Heart left ventricle (tissue), 16 donors: Measurements from ENCODE around the gene VSX2. TPM values are rescaled to one million over a fixed set of nuclear protein-coding genes. Genes with fewer than 3 reads are reported as not detected.

ENCODE experiments used
- ATAC-seq, 4 donors: fragments of 200-7000 bp; cut with Tn5 transposase; one replicate each; pipeline ENCODE4 v1.9.1; 2020 to 2022; ENCODE audit warnings: moderate library complexity in 4 of 4, mild to moderate bottlenecking in 3 of 4, moderate number of reproducible peaks in 1 of 4
- DNase-seq, 5 donors: peaks; one replicate each; pipeline ENCODE4 v3.0.0-alpha.2; 2020
- H3K27ac ChIP-seq, 12 donors: fragments of 200-600 bp; sonication (generic) in 4 of 12; one replicate each; pipeline versions ENCODE4 v1.5.0 to v1.8.0; 2016 to 2022; ENCODE audit warnings: mild to moderate bottlenecking in 2 of 12
- H3K27me3 ChIP-seq, 9 donors: fragments of 200-600 bp; sonication (generic) in 2 of 9; one replicate each; pipeline versions ENCODE4 v1.5.1 to v1.8.0; 2016 to 2022; ENCODE audit warnings: mild to moderate bottlenecking in 3 of 9
- H3K36me3 ChIP-seq, 9 donors: fragments of 200-600 bp; sonication (generic) in 2 of 9; one replicate each; pipeline versions ENCODE4 v1.5.0 to v1.8.0; 2018 to 2022; ENCODE audit warnings: mild to moderate bottlenecking in 2 of 9
- H3K4me1 ChIP-seq, 12 donors: fragments of 200-600 bp; sonication (generic) in 4 of 12; one replicate each; pipeline versions ENCODE4 v1.5.0 to v1.8.0; 2016 to 2022; ENCODE audit warnings: mild to moderate bottlenecking in 3 of 12
- H3K4me3 ChIP-seq, 12 donors: fragments of 200-600 bp; sonication (generic) in 4 of 12; one replicate each; pipeline versions ENCODE4 v1.5.0 to v1.8.0; 2017 to 2022; ENCODE audit warnings: mild to moderate bottlenecking in 9 of 12, moderate library complexity in 4 of 12
- H3K9me3 ChIP-seq, 12 donors: fragments of 200-600 bp; sonication (generic) in 4 of 12; one replicate each; pipeline versions ENCODE4 v1.5.0 to v1.8.0; 2016 to 2022; ENCODE audit warnings: mild to moderate bottlenecking in 1 of 12
- POLR2A ChIP-seq, 2 donors: fragments of 450-650 bp; IDR thresholded peaks; one replicate each; pipeline ENCODE4 v1.6.1; 2017; ENCODE audit warnings: antibody characterized with exemption in 2 of 2, mild to moderate bottlenecking in 2 of 2, moderate library complexity in 2 of 2
- WGBS, 4 donors: extraction: QIAGEN DNeasy Blood & Tissue Kit in 2 of 4; methylation state at CpG; one replicate each; pipeline versions ENCODE4 v1.1.5 to v1.1.7; 2013 to 2018; 5-methylcytosine and 5-hydroxymethylcytosine counted together
- intact Hi-C, 10 donors: fragments of 100-400 bp; cut with DNase I; formaldehyde crosslinking; loops; one replicate each; pipeline versions ENCODE4 v1.11.1 to v1.14.2; 2022
- long read RNA-seq, 3 donors: library from polyadenylated mRNA; unstranded; transcript quantifications; one replicate each; pipeline ENCODE4 v2.0.0, GENCODE V29; 2020 to 2021
- polyA plus RNA-seq, 2 donors: library from polyadenylated mRNA; stranded (reverse); fragments of 200-250 nt; gene quantifications; one replicate each; pipeline ENCODE4 v1.2.3, GENCODE V29; 2013
- total RNA-seq, 9 donors: library from RNA; depleted of rRNA in 2 of 9; stranded (reverse); fragments of >200 nt in 2 of 9; fragmentation: NEBNext Ultra II Directional in 3 of 9; extraction: Animal tissue kit (Norgen Biotek cat#: 25700) in 3 of 9; gene quantifications; one replicate each; pipeline versions ENCODE4 v1.1.0 to v1.2.4, GENCODE V29; 2016 to 2023
- TF ChIP-seq, protein P1 (sequence below), 12 donors: fragments of 200-600 bp; sonication (generic) in 4 of 12; IDR thresholded peaks; one replicate each; pipeline versions ENCODE4 v1.5.0 to v1.8.0; 2018 to 2022; ENCODE audit warnings: antibody characterized with exemption in 12 of 12, mild to moderate bottlenecking in 5 of 12
- donor health status: ischemic (EF 13 %, LVEDD 7.1; RV severe dilation, severe dysfunction).
- donor health status: healthy with polysubstance abuse.
- donor health status: DM: no; HTN: yes; CAD: no.
- donor health status: DM: no; HTN: no; CAD: no.
- donor health status: ischemic (EF 25% LVEDD 6.9; RV normal size, moderate dysfunction).
- donor health status: ischemic (EF 25% LVEDD 5.7; RV mildly dilated, moderate dysfunction).
- donor health status: healthy.
- donor health status: DM: yes; HTN: yes; CAD: no.
- donor health status: ischemic (EF 35%, LVEDD 5.7; RV mildly dilated, moderate dysfunction).
- donor health status: nonischemic (EF 11% LVEDD 7.7; RV severe dilation, severe dysfunction).
- donor health status: DM: yes; HTN: yes; CAD: no.
- donor health status: PGD.
- donor health status: ischemic (EF 29% LVEDD 5.4; RV normal size, mild dysfunction).
- donor health status: nonischemic (EF 23%, LVEDD 6.1; RV moderate dilation, normal function).

VSX2 gene
- total RNA-seq (under 1 TPM in 1 of 9 donors, not detected in 8; 0.08 TPM), polyA plus RNA-seq (not detected)
- long read RNA-seq, donor 1, result 0 reads
- long read RNA-seq, donor 2, result 0 reads
- long read RNA-seq, donor 3, result 0 reads

DNA sequence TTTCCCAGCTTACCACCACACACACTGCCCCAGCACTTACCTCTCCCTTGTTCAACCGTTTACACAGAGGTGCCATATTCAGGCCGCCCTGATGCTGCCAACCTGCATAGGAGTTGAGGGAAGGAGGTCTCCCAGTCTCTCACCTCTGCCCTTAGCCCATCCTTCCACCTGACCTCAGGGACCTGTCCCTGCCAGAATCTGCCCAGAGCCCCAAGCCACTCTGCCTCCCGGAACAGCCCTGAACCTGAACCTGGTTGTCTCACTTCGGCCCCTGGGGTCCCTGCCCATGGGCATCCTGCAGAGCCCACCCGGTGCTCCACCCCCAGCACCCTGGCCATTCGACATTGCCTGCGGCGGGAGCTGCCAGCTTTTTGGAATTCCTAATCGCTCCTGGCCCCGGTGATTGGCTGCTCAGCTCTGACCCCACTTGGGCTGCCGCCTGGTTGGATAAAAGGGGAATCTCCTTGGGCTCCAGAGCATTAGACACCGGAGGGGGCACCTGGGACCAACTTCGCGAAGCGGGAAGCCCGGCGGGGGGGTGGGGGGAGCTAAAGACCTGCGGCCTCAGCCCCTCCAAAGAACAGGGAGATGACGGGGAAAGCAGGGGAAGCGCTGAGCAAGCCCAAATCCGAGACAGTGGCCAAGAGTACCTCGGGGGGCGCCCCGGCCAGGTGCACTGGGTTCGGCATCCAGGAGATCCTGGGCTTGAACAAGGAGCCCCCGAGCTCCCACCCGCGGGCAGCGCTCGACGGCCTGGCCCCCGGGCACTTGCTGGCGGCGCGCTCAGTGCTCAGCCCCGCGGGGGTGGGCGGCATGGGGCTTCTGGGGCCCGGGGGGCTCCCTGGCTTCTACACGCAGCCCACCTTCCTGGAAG lies at the start of gene VSX2:
TSS of gene VSX2 (plus strand) at position 476 of the 874 bp plus-strand sequence. CDS start at position 589, 113 bp downstream.
- no peak for ATAC-seq

DNA sequence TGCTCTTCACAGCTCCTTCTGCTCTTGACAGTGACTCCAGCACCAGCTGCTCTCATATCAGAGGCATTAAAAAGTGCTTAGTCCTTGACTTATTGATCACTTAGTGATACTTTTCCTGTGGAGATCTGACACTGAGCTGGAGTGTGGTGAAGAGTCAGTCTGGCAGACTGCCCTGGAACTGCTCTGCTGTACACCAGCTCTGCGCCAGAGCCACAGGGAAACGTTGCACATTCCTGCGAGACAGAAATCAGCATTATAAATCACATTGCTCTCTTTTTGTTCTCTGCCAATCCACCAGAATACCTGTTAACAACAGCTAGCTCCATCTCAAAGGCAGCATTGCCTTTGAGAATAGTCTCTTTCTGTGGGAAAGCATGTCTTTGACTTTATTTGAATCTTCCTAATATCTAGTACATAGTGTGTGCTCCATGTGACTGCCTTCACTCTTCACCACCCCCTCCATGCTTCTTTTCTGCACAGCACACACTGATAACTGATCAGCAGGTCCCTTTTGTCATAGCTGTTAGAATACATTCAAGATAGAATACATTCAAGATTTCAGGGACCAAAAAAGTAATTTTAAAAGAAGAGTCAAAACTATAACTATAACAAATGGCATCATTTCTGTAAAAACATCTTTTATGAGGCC lies 48.2 kb upstream of the VSX2 start:
- no peak for TF ChIP-seq POLR2A (IDR thresholded peaks at IDR 0.05)
- TF ChIP-seq, protein P1, sequence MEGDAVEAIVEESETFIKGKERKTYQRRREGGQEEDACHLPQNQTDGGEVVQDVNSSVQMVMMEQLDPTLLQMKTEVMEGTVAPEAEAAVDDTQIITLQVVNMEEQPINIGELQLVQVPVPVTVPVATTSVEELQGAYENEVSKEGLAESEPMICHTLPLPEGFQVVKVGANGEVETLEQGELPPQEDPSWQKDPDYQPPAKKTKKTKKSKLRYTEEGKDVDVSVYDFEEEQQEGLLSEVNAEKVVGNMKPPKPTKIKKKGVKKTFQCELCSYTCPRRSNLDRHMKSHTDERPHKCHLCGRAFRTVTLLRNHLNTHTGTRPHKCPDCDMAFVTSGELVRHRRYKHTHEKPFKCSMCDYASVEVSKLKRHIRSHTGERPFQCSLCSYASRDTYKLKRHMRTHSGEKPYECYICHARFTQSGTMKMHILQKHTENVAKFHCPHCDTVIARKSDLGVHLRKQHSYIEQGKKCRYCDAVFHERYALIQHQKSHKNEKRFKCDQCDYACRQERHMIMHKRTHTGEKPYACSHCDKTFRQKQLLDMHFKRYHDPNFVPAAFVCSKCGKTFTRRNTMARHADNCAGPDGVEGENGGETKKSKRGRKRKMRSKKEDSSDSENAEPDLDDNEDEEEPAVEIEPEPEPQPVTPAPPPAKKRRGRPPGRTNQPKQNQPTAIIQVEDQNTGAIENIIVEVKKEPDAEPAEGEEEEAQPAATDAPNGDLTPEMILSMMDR (IDR thresholded peaks at IDR 0.05), result no peak
- no peak overlapping the region for H3K4me3 ChIP-seq
- H3K36me3 ChIP-seq, result peaks cover 0 to 4% (median 0%) of the 10 kb centered on the region in 9 donors
- H3K27me3 ChIP-seq, result no peaks in the 10 kb centered on the region
- H3K4me1 ChIP-seq, result no peaks in the 10 kb centered on the region
- intact Hi-C loops, result no loop called here
- ATAC-seq (no peak), DNase-seq (no peak)
- WGBS, 4 donors, result 59 to 68% (median 64%) methylated on average over 3 of the region's 3 CpGs
- no peaks in the 10 kb centered on the region for H3K9me3 ChIP-seq
- H3K27ac ChIP-seq, result no peak overlapping the region

More for the DNA sequence above, at the start of gene VSX2:
- Histone ChIP-seq H3K4me3 (peak within 1 kb of the TSS in 10 of 12 donors; percentile 27 to 47 (median 38)), H3K27ac (no peak within 1 kb of the TSS), H3K9me3 (no peaks in the 10 kb centered on the region), H3K27me3 (peaks cover 51 to 82% (median 66%) of the 10 kb centered on the region in 9 donors), H3K4me1 (peaks cover 0 to 33% (median 22%) of the 10 kb centered on the region in 12 donors), H3K36me3 (no peaks in the 10 kb centered on the region)
- WGBS, 4 donors, result 5 to 12% (median 8%) methylated on average over 20 to 40 of the region's 40 CpGs
- DNase-seq, result no peak
- intact Hi-C loops, result no loop called here
- TF ChIP-seq POLR2A (IDR thresholded peaks at IDR 0.05), result no peak
- TF ChIP-seq, protein P1 (IDR thresholded peaks at IDR 0.05), result no peak

DNA sequence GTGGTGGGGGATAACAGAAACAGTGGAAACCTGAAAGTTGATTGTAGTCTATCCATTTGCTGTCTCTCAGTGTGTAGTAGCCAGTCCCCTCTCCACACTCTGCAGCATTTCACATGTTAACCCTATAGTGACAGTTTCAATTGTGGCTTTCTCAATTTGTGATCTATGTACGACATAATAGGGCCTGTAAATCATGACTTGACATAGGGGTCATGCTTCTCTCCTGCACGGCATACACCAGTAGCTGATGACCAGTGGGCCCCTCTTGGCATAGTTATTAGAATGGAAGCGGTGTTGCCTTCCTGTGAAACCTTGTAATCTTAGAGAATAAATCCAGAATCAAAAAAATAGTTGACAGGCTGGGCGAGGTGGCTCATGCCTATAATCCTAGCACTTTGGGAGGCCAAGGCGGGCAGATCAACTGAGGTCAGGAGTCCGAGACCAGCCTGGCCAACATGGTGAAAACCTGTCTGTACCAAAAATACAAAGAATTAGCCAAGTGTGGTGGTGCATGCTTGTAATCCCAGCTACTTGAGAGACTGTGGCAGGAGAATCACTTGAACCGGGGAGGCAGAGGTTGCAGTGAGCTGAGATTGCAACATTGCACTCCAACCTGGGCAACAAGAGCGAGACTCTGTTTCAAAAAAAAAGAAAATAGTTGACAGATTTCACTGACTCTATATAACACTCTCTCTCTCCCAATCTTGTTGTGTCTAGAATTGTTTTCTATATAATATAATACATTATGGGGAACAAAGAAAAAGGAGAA lies 44.6 kb upstream of the VSX2 start:
- peaks cover 0 to 14% (median 10%) of the 10 kb centered on the region in 9 donors for H3K36me3 ChIP-seq
- no peaks in the 10 kb centered on the region for H3K27me3 ChIP-seq
- WGBS, 4 donors, result 93 to 99% (median 96%) methylated on average over 8 of the region's 8 CpGs
- TF ChIP-seq, protein P1 (IDR thresholded peaks at IDR 0.05), result no peak
- TF ChIP-seq POLR2A (IDR thresholded peaks at IDR 0.05), result no peak
- no peak for ATAC-seq
- DNase-seq, result no peak
- no peak overlapping the region for H3K4me3 ChIP-seq
- H3K27ac ChIP-seq, result no peak overlapping the region
- intact Hi-C loops, result no loop called here
- no peaks in the 10 kb centered on the region for H3K4me1 ChIP-seq
- H3K9me3 ChIP-seq, result no peaks in the 10 kb centered on the region
